Stimulated activated memory B cell treated with anti-CD40 and anti-IgM and Interleukin-4, amounts not matched to agents 10 μg/mL and 1 μg/mL and 100 μg/mL, for 72 hours (primary cell): ENCODE data around the gene NLE1.

Source experiments
- ATAC-seq: fragments of 150-1000 bp; cut with Tn5 transposase; 2 replicates; pipeline ENCODE4 v1.10.0; 2021
- H3K27ac Mint-ChIP-seq: one replicate; pipeline ENCODE4 v1.8.0; 2022; ENCODE audit warnings: mild to moderate bottlenecking, mixed read lengths
- H3K27me3 Mint-ChIP-seq: one replicate; pipeline ENCODE4 v1.8.0; 2022; ENCODE audit warnings: mixed read lengths
- H3K36me3 Mint-ChIP-seq: one replicate; pipeline ENCODE4 v1.8.0; 2022; ENCODE audit warnings: mixed read lengths
- H3K4me1 Mint-ChIP-seq: one replicate; pipeline ENCODE4 v1.8.0; 2022; ENCODE audit warnings: mixed read lengths
- H3K4me3 Mint-ChIP-seq: one replicate; pipeline ENCODE4 v1.8.0; 2022; ENCODE audit warnings: mild to moderate bottlenecking, moderate library complexity, mixed read lengths
- H3K9me3 Mint-ChIP-seq: one replicate; pipeline ENCODE4 v1.8.0; 2022; ENCODE audit warnings: mixed read lengths

The NLE1 gene

DNA sequence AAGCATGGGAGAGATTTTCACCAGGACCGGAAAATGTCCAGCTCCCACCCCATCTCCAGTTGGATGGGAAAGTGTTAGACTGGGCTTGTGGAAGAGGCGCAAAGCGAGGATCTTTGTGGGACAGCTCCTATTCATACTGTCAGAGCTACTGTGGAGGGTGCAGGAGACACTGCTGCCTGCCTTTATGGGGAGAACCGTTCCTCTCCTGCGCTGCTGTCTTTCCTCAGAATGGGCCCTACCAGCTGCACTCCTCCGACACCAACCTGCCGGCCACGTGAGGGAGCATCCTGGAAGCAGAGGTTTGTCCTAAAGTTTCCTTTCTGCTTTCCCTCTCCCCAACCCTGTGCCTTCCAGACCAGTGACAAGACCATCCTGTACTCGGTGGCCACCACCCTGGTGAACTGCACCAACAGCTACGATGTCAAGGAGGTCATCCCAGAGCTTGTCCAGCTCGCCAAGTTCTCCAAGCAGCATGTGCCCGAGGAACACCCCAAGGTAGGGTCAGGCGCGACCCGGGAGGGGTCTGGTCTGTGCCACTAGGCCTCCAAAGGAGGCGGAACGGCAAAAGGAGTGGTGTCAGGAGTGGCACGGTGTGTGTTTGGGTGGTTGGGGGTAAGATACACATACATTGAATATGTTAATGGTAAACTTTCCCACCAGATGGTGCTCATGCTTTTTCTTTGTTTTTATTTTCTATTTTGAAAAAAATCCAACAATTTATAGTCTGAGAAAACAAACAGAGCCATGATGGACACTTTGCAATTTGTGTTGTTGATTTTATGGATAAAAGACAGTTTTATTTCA lies 29.1 kb upstream of the NLE1 start:
- Mint-ChIP-seq H3K27me3 (peaks cover 57% of the 10 kb centered on the region), H3K36me3 (no peaks in the 10 kb centered on the region), H3K4me1 (no peaks in the 10 kb centered on the region), H3K4me3 (no peak overlapping the region), H3K27ac (no peak overlapping the region), H3K9me3 (no peaks in the 10 kb centered on the region)
- ATAC-seq: peak; percentile 28

DNA sequence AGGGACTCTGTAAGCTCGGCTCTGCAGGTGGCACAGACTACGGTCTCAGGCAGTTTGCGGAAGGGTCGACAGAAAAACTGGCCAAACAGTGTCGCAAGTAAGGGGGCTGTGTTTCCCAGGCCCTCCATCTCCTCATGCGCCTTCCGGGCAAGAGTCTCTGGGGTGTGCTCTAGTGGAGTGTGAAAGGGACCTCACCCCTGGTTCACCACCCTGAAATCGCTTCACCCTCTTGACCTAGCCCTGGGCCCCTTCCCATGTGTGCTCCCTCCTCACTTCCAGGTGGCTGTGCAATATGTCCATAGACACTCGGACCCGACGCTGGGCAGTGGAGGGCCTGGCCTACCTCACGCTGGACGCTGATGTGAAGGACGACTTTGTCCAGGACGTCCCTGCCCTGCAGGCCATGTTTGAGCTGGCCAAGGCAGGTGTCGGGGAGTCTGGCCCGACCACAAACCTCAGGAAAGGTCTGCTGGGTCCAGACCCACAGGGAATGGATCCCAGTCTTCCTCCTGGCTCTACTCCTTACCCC lies 27.8 kb upstream of the NLE1 start:
- H3K4me1 Mint-ChIP-seq: no peaks in the 10 kb centered on the region
- H3K36me3 Mint-ChIP-seq: no peaks in the 10 kb centered on the region
- no peak overlapping the region for H3K27ac Mint-ChIP-seq
- no peak overlapping the region for H3K4me3 Mint-ChIP-seq
- H3K27me3 Mint-ChIP-seq: peaks cover 60% of the 10 kb centered on the region
- ATAC-seq: no peak
- no peaks in the 10 kb centered on the region for H3K9me3 Mint-ChIP-seq

DNA sequence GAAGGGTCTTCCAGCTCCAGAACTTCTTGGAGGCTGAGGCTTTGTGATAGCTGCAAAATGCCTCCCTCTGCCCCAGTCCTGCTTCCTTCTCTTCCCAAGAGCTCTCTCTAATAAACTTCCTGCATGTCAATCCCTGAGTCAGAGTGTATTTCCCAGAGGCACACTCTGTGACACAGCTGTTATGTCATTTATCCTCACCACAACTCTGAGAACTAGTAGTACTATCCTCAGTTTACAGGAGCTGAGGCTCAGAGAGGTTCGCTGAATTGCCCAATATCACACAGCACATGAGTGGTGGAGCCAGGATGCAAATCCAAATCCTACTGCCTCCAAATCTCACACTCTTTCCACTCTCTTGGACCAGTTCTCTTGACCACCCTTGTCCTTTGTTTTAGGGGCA lies 25.6 kb upstream of the NLE1 start:
- Mint-ChIP-seq H3K4me1 (no peaks in the 10 kb centered on the region), H3K27me3 (peaks cover 64% of the 10 kb centered on the region), H3K9me3 (no peaks in the 10 kb centered on the region), H3K27ac (no peak overlapping the region), H3K36me3 (no peaks in the 10 kb centered on the region), H3K4me3 (no peak overlapping the region)
- no peak for ATAC-seq

DNA sequence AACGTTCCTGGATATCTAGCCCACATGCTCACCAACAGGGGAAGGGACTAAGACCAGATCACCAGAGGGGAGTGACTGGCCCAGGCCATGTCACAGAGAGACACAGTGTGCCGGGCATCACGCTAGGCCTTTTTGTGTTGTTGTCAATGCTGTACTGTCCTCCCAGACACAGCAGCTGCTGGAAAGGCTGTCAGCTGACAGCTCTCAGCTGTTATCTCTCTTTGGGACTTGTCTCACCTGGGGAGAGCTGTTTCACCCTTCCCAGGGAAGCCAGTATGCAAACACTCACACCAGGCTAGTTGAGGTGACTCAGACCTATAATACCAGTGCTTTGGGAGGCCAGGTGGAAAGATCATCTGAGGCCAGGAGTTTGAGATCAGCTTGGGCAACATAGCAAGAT lies 24.9 kb upstream of the NLE1 start:
- no peaks in the 10 kb centered on the region for H3K9me3 Mint-ChIP-seq
- no peak overlapping the region for H3K4me3 Mint-ChIP-seq
- peaks cover 68% of the 10 kb centered on the region for H3K27me3 Mint-ChIP-seq
- H3K4me1 Mint-ChIP-seq: no peaks in the 10 kb centered on the region
- no peak for ATAC-seq
- H3K36me3 Mint-ChIP-seq: no peaks in the 10 kb centered on the region
- H3K27ac Mint-ChIP-seq: no peak overlapping the region

DNA sequence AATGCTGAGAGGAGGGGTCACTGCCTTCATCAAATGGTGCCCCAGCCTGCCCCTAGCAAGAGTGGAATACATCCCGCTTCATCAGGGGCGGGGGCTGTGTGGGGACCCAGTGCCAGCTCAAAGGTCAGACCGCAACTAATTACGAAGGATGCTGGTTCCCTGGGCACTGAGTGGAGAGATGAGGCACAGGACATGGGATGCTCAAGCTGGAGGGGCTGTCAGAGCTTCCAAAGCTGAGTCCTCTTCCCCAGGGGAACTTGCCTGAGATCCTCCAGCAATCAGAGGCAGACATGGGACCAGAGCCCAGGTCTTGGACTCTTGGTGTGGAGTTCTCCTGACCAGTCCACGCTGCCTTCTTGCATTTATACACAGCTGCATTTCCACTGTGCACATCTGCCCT lies 24.4 kb upstream of the NLE1 start:
- Mint-ChIP-seq H3K27me3 (peaks cover 73% of the 10 kb centered on the region), H3K4me3 (no peak overlapping the region), H3K4me1 (no peaks in the 10 kb centered on the region), H3K9me3 (no peaks in the 10 kb centered on the region), H3K27ac (no peak overlapping the region), H3K36me3 (no peaks in the 10 kb centered on the region)
- ATAC-seq: no peak

DNA sequence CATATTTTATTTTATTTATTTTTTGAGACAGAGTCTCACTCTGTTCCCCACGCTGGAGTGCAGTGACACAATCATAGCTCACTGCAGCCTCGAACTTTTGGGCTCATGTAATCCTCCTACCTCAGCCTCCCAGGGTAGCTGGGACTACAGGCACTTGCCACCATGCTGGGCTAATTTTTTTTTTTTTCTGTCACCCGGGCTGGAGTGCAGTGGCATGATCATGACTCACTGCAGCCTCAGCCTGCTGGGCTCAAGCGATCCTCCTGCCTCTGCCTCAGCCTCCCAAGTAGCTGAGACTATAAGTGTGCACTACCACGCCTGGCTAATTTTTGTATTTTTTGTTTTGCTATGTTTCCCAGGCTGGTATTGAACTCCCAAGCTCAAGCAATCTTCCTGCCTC lies 22.6 kb upstream of the NLE1 start:
- no peak overlapping the region for H3K4me3 Mint-ChIP-seq
- no peaks in the 10 kb centered on the region for H3K9me3 Mint-ChIP-seq
- no peak overlapping the region for H3K27ac Mint-ChIP-seq
- no peaks in the 10 kb centered on the region for H3K36me3 Mint-ChIP-seq
- no peaks in the 10 kb centered on the region for H3K4me1 Mint-ChIP-seq
- peaks cover 80% of the 10 kb centered on the region for H3K27me3 Mint-ChIP-seq
- no peak for ATAC-seq

DNA sequence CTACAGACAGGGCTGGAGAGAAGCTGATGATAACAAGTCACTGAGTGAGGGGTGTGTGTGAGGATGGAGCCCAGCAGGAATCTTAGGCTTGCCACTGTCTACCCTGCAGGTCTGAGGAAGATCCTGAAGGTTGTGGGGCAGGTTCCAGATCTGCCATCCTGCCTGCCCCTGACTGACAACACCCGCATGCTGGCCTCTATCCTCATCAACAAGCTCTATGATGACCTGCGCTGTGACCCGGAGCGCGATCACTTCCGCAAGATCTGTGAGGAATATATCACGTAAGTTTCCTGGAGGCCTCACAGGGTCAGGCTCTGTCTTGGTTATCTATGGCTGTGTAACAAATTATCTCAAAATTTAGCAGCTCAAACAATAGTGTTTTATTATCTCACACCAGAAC lies 21.8 kb upstream of the NLE1 start:
- Mint-ChIP-seq H3K9me3 (no peaks in the 10 kb centered on the region), H3K27me3 (peaks cover 72% of the 10 kb centered on the region), H3K36me3 (no peaks in the 10 kb centered on the region), H3K4me3 (no peak overlapping the region), H3K4me1 (no peaks in the 10 kb centered on the region), H3K27ac (no peak overlapping the region)
- ATAC-seq: no peak

DNA sequence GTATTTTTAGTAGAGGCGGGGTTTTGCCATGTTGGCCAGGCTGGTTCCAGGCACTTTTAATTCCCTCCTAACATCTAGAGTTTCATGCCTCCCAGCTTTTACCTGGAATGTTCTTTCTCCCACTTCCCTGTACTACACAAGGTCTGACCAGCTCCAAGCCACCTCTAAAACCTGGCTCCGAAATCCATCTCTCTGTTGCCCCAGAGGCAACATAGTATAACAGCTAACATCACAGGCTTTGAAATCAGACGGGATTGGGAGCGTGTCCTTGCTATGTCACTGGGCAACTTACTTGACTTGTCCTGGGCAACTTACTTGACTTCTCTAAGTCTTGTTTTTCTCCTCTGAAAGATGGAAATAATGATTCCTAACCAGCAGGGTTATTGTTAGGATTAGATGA lies 20.7 kb upstream of the NLE1 start:
- H3K4me3 Mint-ChIP-seq: no peak overlapping the region
- H3K27ac Mint-ChIP-seq: no peak overlapping the region
- H3K9me3 Mint-ChIP-seq: no peaks in the 10 kb centered on the region
- no peak for ATAC-seq
- peaks cover 61% of the 10 kb centered on the region for H3K27me3 Mint-ChIP-seq
- H3K4me1 Mint-ChIP-seq: no peaks in the 10 kb centered on the region
- H3K36me3 Mint-ChIP-seq: no peaks in the 10 kb centered on the region

DNA sequence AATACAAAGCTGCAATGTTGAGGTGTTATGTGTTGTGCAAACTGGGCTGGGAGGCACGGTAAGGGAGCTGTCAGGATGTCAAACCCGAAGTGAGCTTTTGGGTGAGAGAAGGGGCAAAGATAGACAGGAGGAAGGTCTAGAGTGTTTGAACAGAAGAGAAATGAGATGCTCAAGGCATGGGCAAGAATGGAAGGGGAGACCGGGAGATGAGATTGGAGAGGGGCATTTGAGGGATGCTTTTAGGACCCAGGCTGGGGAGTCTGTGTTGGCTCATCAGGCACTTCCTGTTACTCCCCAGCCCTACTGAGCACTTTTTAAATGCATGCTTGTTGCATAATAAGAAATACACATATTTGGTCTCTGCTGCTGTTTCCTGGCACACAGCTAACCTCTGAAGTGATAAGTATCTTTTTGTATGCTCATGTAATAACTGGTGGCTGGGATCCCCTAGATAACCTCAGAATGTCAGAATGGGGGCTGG lies 19.2 kb upstream of the NLE1 start:
- H3K36me3 Mint-ChIP-seq: no peaks in the 10 kb centered on the region
- H3K9me3 Mint-ChIP-seq: no peaks in the 10 kb centered on the region
- H3K4me1 Mint-ChIP-seq: no peaks in the 10 kb centered on the region
- no peak for ATAC-seq
- peaks cover 53% of the 10 kb centered on the region for H3K27me3 Mint-ChIP-seq
- no peak overlapping the region for H3K4me3 Mint-ChIP-seq
- no peak overlapping the region for H3K27ac Mint-ChIP-seq

DNA sequence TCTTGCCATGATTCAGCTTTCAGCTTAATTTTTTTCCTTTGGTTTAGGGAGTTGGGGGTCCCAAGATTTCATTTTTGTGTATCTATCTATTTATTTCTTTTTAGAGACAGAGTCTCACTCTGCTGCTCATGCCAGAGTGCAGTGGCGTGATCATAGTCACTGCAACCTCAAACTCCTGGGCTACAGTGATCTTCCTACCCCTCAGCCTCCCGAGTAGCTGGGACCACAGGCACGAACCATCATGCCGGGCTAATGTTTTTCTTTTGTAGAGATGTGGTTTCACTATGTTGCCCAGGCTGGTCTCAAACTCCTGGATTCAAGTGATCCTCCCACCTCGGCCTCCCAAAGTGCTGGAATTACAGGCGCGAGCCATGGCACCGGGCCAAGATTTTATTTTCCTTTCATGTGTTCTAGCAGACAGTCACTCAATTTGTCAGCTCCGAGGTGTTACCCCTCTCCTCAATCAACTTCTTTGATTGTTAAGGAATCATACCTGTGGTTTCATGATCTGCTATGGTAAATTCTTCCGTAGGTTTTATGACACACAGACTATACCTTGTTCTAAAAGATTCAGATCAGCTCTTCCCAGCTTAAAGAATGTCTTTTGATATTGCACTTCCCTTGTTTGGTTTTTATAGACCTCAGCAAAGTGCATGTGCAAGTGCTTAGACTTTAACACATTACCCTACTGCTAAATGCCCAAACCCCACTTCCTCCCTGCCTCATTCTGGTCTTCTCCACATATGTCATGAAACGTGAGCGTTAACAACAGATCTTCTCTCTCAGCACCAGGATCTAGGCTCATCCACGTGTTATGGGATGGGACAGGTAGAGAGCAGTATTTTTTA lies 18.5 kb upstream of the NLE1 start:
- H3K27me3 Mint-ChIP-seq: peaks cover 56% of the 10 kb centered on the region
- H3K9me3 Mint-ChIP-seq: no peaks in the 10 kb centered on the region
- ATAC-seq: no peak

DNA sequence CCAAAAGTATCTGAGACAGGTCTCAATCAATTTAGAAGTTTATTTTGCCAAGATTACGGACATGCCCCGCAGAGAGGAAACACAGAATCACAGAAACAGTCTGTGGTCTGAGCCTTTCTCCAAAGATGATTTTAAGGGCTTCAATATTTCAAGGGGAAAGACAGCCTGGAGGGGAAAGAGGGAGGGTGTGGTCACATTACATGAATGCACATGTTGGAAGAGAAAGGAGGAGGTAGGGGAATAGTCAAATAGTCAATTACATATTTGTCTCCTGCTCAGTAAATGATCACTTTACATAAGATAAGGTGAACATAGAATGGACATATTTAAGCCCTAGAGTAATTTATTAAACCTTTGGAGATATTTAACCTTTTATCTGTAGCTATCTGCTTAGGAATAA lies 17.8 kb upstream of the NLE1 start:
- no peak for ATAC-seq
- no peaks in the 10 kb centered on the region for H3K4me1 Mint-ChIP-seq
- H3K4me3 Mint-ChIP-seq: no peak overlapping the region
- no peak overlapping the region for H3K27ac Mint-ChIP-seq
- peaks cover 54% of the 10 kb centered on the region for H3K27me3 Mint-ChIP-seq
- H3K36me3 Mint-ChIP-seq: no peaks in the 10 kb centered on the region
- H3K9me3 Mint-ChIP-seq: no peaks in the 10 kb centered on the region

More for the DNA sequence above, 18.5 kb upstream of the NLE1 start:
- Mint-ChIP-seq H3K4me1 (no peaks in the 10 kb centered on the region), H3K27ac (no peak overlapping the region), H3K4me3 (no peak overlapping the region), H3K36me3 (no peaks in the 10 kb centered on the region)

DNA sequence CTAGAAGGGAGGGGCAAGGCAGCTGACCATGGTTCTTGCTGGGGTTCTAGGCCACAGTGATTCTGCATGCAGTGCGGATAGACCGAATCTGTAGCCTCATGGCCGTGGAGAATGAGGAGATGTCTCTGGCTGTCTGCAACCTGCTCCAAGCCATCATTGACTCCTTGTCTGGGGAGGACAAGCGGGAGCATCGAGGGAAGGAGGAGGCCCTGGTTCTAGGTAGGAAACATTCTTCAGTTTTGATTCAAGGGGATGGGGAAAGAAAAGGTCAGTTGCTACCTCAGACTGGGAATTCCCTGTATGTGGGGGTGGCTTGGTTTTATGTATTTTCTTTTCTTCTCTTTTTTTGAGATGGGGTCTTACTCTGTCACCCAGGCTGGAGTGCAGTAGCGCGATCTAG lies 13.1 kb upstream of the NLE1 start:
- H3K27me3 Mint-ChIP-seq: peaks cover 21% of the 10 kb centered on the region
- H3K36me3 Mint-ChIP-seq: no peaks in the 10 kb centered on the region
- H3K27ac Mint-ChIP-seq: no peak overlapping the region
- no peaks in the 10 kb centered on the region for H3K9me3 Mint-ChIP-seq
- H3K4me3 Mint-ChIP-seq: no peak overlapping the region
- H3K4me1 Mint-ChIP-seq: no peaks in the 10 kb centered on the region
- no peak for ATAC-seq

DNA sequence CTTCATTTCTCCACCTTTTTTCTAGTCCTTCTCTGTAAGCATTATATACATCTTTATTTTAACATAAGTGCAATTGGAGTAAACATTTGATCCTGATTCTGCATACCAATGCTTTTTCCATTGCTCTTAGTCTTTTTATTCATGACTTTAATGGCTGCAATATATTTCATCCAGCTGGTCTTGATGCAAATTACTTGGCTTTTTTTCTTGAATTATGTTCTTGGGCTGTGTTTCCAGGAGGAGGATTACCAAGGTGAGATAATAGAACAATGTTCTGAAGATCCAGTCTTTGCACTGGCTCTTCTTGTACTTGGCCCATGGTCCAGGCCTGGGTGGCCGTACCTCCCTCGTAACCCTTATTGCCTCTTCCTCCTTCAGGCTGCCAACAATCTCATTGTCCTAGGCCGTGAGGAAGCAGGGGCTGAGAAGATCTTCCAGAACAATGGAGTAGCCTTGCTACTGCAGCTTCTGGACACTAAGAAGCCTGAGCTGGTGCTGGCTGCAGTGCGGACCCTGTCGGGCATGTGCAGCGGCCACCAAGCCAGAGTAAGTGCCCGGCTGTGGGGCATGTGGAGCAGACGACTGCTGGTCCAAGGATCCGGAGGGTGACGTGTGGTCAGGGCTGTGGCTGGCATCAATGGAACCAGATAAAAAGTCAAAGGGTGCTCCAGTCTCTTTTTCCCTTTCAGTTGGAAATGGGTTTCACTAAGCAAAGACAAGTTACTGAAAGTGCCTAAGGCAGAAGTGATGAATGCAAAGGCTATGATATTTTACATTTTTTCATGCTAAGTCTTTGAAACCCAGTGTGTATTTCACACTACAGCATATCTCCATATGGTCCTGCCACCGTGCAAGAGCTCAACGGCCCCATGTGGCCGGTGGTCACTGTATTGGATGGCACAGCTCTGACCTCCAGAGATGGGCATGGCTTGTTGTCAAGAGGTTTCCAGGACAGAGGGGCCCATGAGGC lies 12.4 kb upstream of the NLE1 start:
- peak; percentile 27 for ATAC-seq
- H3K4me3 Mint-ChIP-seq: no peak overlapping the region
- H3K27ac Mint-ChIP-seq: no peak overlapping the region
- H3K27me3 Mint-ChIP-seq: peaks cover 29% of the 10 kb centered on the region
- H3K36me3 Mint-ChIP-seq: no peaks in the 10 kb centered on the region
- H3K4me1 Mint-ChIP-seq: no peaks in the 10 kb centered on the region
- H3K9me3 Mint-ChIP-seq: no peaks in the 10 kb centered on the region

DNA sequence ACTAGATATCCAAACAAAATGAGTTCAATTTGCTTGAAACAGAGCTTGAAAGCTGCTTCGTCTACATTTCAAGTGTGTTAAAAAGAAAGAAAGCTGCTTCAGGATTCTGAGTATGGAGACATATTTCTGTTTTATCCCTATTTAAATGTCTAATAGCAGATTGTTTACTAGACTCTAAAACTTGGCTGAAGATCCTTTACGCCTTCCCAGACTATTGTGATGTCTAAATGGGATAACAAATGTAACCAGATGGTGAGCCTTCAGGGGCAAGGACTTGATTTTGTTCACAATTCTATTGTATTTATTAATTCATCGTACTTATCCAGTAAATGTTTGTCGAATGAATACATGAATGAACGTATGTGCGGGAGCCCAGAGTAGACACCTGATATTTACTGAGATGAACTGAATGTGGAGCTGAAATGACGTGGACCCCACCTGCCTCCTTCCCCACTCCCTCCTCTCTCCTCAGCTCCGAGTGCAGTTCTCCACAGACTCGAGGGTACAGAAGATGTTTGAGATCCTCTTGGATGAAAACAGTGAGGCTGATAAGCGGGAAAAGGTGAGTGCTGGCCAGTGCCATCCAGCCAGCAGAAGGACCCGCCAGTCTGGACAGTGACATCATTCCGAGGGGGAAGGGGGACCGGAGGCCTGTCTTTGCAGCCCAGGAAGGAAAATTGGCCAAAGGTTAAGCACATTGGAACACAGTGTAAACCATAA lies 10.5 kb upstream of the NLE1 start:
- H3K9me3 Mint-ChIP-seq: no peaks in the 10 kb centered on the region
- no peak overlapping the region for H3K27ac Mint-ChIP-seq
- no peaks in the 10 kb centered on the region for H3K4me1 Mint-ChIP-seq
- no peak for ATAC-seq
- no peak overlapping the region for H3K4me3 Mint-ChIP-seq
- H3K27me3 Mint-ChIP-seq: peaks cover 40% of the 10 kb centered on the region
- no peaks in the 10 kb centered on the region for H3K36me3 Mint-ChIP-seq
